ENCODE measurements around the gene SHISA7. TPM values are rescaled to one million over a fixed set of nuclear protein-coding genes. Genes with fewer than 3 reads are reported as not detected.

The SHISA7 gene
- total RNA-seq, 2 experiments from 2014 or later: not detected

DNA sequence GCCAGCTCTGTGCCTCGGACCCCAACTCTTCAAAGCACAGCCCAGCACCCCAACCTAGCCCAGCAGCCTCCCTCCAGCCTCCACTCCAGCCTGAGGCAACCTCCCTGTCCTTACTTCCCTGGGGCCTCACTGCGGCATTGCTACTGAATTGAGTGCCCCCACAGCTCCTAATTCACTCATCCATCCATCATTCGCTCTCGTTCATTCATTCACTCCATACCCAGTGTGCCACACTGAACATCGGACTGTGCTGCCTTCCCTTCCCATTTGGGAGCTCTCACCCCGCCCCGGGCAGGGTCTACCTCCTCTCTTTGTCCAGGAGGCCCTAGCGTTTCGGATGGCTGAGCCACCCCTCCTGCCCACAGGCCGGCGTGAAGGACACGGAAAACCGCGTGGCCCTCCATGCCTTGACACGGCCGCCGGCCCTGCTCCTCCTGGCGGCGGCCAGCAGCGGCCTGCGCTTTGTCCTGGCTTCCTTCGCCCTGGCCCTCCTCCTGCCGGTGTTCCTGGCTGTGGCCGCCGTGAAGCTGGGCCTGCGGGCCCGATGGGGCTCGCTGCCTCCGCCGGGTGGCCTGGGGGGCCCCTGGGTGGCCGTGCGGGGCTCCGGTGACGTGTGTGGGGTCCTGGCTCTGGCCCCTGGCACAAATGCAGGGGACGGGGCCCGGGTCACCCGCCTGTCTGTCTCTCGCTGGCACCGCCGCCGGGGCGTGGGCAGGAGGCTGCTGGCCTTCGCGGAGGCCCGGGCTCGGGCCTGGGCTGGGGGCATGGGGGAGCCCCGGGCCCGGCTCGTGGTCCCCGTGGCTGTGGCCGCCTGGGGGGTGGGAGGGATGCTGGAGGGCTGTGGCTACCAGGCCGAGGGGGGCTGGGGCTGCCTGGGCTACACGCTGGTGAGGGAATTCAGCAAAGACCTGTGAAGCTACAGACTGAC, 43.2 kb upstream of the SHISA7 start:
- ATAC-seq (no peak), DNase-seq (no peak)
- Mint-ChIP-seq H3K36me3 (ENCODE audit: low read depth) (no peaks in the 10 kb centered on the region), H3K27ac (peak overlapping the region; percentile 88), H3K4me3 (peak overlapping the region; percentile 76), H3K9me3 (ENCODE audit: insufficient read depth) (no peaks in the 10 kb centered on the region), H3K4me1 (ENCODE audit: low read depth) (peaks cover 13% of the 10 kb centered on the region), H3K27me3 (ENCODE audit: low read depth) (no peaks in the 10 kb centered on the region)
- ChIA-PET CTCF (interaction anchor here (1.6 to 2.8 kb wide), 3 partner anchors 9 to 19 kb away, joined by 5 to 14 read pairs (median 9); partner anchors contain the start of gene ZNF628), POLR2A (interaction anchor here (1.9 to 2.3 kb wide), 2 partner anchors 10 to 79 kb away, joined by 5 to 12 read pairs; partner anchors contain the start of genes UBE2S and ZNF628)

DNA sequence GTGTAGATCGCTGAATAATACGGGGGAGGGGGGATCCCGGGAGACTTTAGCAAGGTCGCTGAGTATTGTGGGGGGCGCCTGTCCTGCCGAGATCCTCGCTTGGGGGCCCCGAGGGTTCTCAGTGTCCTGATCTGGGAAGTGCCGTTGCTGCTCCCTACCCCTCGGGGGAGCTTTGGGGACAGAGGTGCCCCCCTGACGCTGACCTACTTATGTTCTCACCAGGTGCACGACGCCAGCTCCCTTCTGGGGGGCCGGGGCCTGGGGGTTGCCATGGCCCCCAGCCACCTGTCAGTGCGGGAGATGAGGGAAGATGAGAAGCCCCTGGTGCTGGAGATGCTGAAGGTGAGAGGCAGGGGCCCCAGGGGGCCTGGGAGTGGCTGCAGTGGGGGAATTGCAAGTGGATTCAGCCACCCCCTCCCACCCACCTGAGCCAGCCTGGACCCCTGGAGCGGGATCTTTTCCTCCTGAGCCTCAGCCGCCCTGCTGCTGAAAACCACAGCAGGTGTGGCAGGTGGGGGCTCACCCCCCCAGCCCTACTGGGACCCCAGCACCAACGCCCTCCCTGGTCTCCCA, 42.4 kb upstream of the SHISA7 start:
- DNase-seq (no peak), ATAC-seq (peak; percentile 21)
- H3K36me3 Mint-ChIP-seq (ENCODE audit: low read depth): no peaks in the 10 kb centered on the region
- no peaks in the 10 kb centered on the region for H3K9me3 Mint-ChIP-seq (ENCODE audit: insufficient read depth)
- H3K4me1 Mint-ChIP-seq (ENCODE audit: low read depth): peaks cover 13% of the 10 kb centered on the region
- H3K27me3 Mint-ChIP-seq (ENCODE audit: low read depth): no peaks in the 10 kb centered on the region
- POLR2A ChIA-PET: interaction anchor here (0.8 to 2.3 kb wide), 3 partner anchors 9 to 139 kb away, joined by 3 to 12 read pairs (median 5); partner anchors contain the start of genes UBE2S, ZNF628 and ZNF784
- H3K27ac Mint-ChIP-seq: peak overlapping the region; percentile 88
- CTCF ChIA-PET: interaction anchor here (1.3 to 2.8 kb wide), 5 partner anchors 9 to 169 kb away, joined by 3 to 14 read pairs (median 9); partner anchors contain the start of gene ZNF628
- H3K4me3 Mint-ChIP-seq: peak overlapping the region; percentile 76

GRCh38 chr19:55484593-55485438, 41.7 kb upstream of the SHISA7 start, which contains the start of gene NAT14:
NAT14 (plus strand) TSS chr19:55485188; CDS start chr19:55485709, 521 bp downstream.
- Mint-ChIP-seq H3K9me3 (ENCODE audit: insufficient read depth) (no peaks in the 10 kb centered on the region), H3K36me3 (ENCODE audit: low read depth) (no peaks in the 10 kb centered on the region), H3K4me3 (peak within 1 kb of the TSS; percentile 76), H3K27me3 (ENCODE audit: low read depth) (no peaks in the 10 kb centered on the region), H3K4me1 (ENCODE audit: low read depth) (peaks cover 16% of the 10 kb centered on the region), H3K27ac (peak within 1 kb of the TSS; percentile 88)
- DNase-seq (peak; percentile 71), ATAC-seq (peak; percentile 67)
- CTCF ChIA-PET: interaction anchor here (1.3 to 1.8 kb wide), 5 partner anchors 8 to 170 kb away, joined by 3 to 9 read pairs (median 5); partner anchors contain the start of gene ZNF628
- POLR2A ChIA-PET: interaction anchor here (0.6 to 2.3 kb wide), 4 partner anchors 9 to 140 kb away, joined by 3 to 12 read pairs (median 4); partner anchors contain the start of genes UBE2S, ZNF628 and ZNF784

DNA sequence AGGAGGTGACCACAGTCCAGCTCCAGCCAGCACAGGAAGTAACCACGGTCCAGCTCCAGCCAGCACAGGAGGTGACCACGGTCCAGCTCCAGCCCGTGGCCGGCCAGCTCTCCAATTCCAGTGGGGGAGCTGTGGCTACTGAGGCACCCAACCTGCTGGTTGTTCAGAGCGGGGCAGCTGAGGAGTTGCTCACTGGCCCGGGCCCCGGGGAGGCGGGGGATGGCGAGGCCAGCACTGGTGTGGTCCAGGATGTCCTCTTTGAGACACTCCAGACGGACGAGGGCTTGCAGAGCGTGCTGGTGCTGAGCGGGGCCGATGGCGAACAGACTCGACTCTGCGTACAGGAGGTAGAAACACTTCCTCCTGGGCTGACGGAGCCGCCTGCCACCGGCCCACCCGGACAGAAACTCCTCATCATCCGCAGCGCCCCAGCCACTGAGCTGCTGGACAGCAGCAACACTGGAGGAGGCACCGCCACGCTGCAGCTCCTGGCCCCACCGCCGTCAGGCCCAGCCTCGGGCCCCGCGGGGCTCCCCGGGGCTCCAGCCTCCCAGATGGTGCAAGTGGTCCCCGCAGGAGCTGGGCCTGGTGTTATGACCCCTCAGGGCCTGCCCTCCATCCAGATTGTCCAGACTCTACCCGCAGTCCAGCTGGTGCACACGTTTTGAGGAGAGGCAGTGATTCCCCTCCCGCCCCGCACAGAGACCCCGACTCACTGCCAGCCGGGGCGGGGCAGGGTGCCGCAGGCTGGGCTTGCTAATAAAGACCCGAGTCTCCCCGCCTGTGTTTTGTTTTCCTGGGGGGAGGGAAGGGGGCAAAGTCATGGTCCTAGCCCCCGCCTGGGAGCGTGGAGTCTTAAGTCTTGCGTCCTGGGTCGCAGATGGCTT, 40.8 kb upstream of the SHISA7 start:
- Mint-ChIP-seq H3K27ac (no peak overlapping the region), H3K27me3 (ENCODE audit: low read depth) (no peaks in the 10 kb centered on the region), H3K36me3 (ENCODE audit: low read depth) (no peaks in the 10 kb centered on the region), H3K4me3 (peak overlapping the region; percentile 76), H3K9me3 (ENCODE audit: insufficient read depth) (no peaks in the 10 kb centered on the region), H3K4me1 (ENCODE audit: low read depth) (peaks cover 24% of the 10 kb centered on the region)
- CTCF ChIA-PET: interaction anchor here (1.3 to 1.6 kb wide), 4 partner anchors 7 to 170 kb away, joined by 3 to 9 read pairs (median 4); partner anchors contain the start of gene ZNF628
- POLR2A ChIA-PET: interaction anchor here (2.3 kb wide), 1 partner anchor 77 kb away, joined by 5 read pairs; the partner anchor contains the start of gene UBE2S
- no peak for DNase-seq
- no peak for ATAC-seq

DNA sequence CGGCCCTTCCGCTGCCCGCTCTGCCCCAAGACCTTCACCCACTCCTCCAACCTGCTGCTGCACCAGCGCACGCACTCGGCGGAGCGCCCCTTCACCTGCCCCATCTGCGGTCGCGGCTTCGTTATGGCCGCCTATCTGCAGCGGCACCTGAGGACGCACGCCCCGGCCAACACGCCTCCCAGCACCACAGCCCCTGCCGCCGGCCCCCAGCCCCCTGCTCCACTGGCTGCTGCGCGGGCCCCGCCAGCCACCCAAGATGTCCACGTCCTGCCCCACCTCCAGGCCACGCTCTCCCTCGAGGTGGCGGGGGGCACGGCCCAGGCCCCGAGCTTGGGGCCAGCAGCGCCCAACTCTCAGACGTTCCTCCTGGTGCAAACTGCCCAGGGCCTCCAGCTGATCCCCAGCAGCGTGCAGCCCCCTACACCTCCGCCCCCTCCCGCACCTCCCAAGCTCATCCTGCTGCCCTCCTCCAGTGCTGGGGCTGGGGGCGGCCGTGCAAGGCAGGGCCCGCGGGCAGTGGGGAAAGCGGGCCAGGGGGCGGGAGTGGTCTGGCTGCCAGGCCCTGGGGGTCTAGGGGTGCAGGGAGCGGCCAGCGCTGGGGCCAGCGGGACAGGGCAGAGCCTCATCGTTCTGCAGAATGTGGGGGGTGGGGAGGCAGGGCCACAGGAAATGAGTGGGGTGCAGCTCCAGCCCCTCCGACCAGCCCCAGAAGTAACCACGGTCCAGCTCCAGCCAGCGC, 40.0 kb upstream of the SHISA7 start:
- Mint-ChIP-seq H3K27ac (no peak overlapping the region), H3K4me1 (ENCODE audit: low read depth) (peaks cover 32% of the 10 kb centered on the region), H3K4me3 (no peak overlapping the region), H3K27me3 (ENCODE audit: low read depth) (no peaks in the 10 kb centered on the region), H3K9me3 (ENCODE audit: insufficient read depth) (no peaks in the 10 kb centered on the region), H3K36me3 (ENCODE audit: low read depth) (peaks cover 2% of the 10 kb centered on the region)
- DNase-seq: no peak
- POLR2A ChIA-PET: no interaction called here
- no peak for ATAC-seq
- CTCF ChIA-PET: interaction anchor here (1.4 kb wide), 1 partner anchor 12 kb away, joined by 3 read pairs; no protein-coding TSS in a partner anchor

DNA sequence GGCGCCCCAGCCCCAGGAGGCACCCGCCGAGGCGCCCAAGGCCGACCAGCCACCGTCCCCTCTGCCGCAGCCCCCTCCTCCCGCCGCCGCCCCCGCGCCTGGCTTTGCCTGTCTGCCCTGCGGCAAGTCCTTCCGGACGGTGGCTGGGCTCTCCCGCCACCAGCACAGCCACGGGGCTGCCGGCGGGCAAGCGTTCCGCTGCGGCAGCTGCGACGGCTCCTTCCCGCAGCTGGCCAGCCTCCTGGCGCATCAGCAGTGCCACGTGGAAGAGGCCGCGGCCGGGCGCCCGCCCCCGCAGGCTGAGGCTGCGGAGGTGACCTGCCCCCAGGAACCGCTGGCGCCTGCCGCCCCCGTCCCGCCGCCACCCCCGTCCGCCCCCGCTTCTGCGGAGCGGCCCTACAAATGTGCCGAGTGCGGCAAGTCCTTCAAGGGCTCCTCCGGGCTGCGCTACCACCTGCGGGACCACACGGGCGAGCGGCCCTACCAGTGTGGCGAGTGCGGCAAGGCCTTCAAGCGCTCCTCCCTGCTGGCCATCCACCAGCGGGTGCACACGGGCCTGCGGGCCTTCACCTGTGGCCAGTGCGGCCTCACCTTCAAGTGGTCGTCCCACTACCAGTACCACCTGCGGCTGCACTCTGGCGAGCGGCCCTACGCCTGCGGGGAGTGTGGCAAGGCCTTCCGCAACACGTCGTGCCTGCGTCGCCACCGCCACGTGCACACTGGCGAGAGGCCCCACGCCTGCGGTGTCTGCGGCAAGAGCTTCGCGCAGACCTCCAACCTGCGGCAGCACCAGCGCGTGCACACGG, 39.3 kb upstream of the SHISA7 start:
- CTCF ChIA-PET: no interaction called here
- Mint-ChIP-seq H3K27me3 (ENCODE audit: low read depth) (no peaks in the 10 kb centered on the region), H3K9me3 (ENCODE audit: insufficient read depth) (no peaks in the 10 kb centered on the region), H3K4me3 (no peak overlapping the region), H3K27ac (no peak overlapping the region), H3K4me1 (ENCODE audit: low read depth) (peaks cover 35% of the 10 kb centered on the region), H3K36me3 (ENCODE audit: low read depth) (peaks cover 2% of the 10 kb centered on the region)
- POLR2A ChIA-PET: no interaction called here
- ATAC-seq (no peak), DNase-seq (no peak)

DNA sequence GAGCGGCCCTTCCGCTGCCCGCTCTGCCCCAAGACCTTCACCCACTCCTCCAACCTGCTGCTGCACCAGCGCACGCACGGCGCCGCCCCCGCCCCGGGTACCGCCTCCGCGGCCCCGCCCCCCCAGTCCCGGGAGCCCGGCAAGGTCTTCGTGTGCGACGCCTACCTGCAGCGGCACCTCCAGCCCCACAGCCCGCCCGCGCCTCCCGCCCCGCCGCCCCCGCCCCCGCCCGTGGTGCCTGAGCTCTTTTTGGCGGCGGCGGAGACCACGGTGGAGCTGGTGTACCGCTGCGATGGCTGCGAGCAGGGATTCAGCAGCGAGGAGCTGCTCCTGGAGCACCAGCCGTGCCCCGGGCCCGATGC, 38.7 kb upstream of the SHISA7 start:
- Mint-ChIP-seq H3K4me1 (ENCODE audit: low read depth) (peaks cover 34% of the 10 kb centered on the region), H3K4me3 (no peak overlapping the region), H3K9me3 (ENCODE audit: insufficient read depth) (no peaks in the 10 kb centered on the region), H3K27me3 (ENCODE audit: low read depth) (no peaks in the 10 kb centered on the region), H3K36me3 (ENCODE audit: low read depth) (peaks cover 2% of the 10 kb centered on the region), H3K27ac (no peak overlapping the region)
- ChIA-PET POLR2A (no interaction called here), CTCF (no interaction called here)
- DNase-seq (no peak), ATAC-seq (no peak)

- ChIA-PET POLR2A (no interaction called here), CTCF (no interaction called here)
- Mint-ChIP-seq H3K36me3 (ENCODE audit: low read depth) (peaks cover 2% of the 10 kb centered on the region), H3K4me3 (no peak overlapping the region), H3K9me3 (ENCODE audit: insufficient read depth) (no peaks in the 10 kb centered on the region), H3K4me1 (ENCODE audit: low read depth) (peaks cover 34% of the 10 kb centered on the region), H3K27ac (no peak overlapping the region), H3K27me3 (ENCODE audit: low read depth) (no peaks in the 10 kb centered on the region)
- DNase-seq (no peak), ATAC-seq (no peak)
Measured at GRCh38 chr19:55481148-55481793, 38.2 kb upstream of the SHISA7 start.

DNA sequence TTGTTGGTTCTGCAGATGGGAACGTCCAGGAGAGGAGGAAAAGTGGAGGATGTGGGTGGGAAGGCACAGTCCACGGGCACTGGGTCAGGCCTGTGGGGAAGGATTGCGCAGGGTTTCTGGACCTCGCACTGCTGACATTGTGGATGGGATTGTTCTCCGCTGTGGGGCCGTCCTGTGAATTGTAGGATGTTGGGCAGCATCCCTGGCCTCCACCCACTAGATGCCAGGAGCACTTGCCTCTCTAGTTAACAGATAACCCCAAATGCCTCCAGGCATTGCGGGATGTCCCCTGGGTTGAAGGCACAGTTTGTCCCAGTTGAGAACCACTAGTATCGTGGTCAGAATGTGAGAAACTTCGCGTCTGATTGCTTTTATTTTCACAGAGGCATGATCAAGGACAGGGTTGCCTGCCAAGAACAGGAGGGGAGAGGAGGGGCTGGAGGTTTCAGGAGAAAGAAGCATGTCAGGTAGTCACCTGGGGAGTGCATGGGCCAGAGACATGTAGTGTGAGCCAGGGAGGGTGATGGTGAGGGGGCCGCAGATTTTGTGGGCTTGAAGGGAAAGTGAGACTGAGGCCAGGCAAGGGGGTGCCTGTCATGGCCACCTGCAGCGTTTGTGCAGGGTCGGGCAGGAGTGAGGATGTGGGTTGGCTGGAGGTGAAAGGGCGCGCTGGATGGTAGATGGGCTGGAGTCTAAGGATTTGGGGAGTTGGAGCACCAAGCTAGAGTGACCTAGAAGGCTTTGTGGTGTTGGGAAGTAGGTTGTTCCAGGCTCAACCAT, 36.5 kb upstream of the SHISA7 start:
- peak overlapping the region; percentile 27 for H3K27ac Mint-ChIP-seq

More for the DNA sequence above, 36.5 kb upstream of the SHISA7 start:
- ChIA-PET CTCF (interaction anchor here (1.7 kb wide), 1 partner anchor 12 kb away, joined by 8 read pairs; no protein-coding TSS in a partner anchor), POLR2A (no interaction called here)
- Mint-ChIP-seq H3K4me3 (no peak overlapping the region), H3K27me3 (ENCODE audit: low read depth) (no peaks in the 10 kb centered on the region), H3K4me1 (ENCODE audit: low read depth) (peaks cover 43% of the 10 kb centered on the region), H3K9me3 (ENCODE audit: insufficient read depth) (no peaks in the 10 kb centered on the region), H3K36me3 (ENCODE audit: low read depth) (peaks cover 2% of the 10 kb centered on the region)
- no peak for ATAC-seq
- no peak for DNase-seq

Data from activated CD8-positive, alpha-beta T cell treated with anti-CD3 and anti-CD28 coated beads, Interleukin-2, amount 10 ng/mL, durations not matched to agents 7 days and 5 days (primary cell).